ENCODE measurements around the gene GCAT.

DNA sequence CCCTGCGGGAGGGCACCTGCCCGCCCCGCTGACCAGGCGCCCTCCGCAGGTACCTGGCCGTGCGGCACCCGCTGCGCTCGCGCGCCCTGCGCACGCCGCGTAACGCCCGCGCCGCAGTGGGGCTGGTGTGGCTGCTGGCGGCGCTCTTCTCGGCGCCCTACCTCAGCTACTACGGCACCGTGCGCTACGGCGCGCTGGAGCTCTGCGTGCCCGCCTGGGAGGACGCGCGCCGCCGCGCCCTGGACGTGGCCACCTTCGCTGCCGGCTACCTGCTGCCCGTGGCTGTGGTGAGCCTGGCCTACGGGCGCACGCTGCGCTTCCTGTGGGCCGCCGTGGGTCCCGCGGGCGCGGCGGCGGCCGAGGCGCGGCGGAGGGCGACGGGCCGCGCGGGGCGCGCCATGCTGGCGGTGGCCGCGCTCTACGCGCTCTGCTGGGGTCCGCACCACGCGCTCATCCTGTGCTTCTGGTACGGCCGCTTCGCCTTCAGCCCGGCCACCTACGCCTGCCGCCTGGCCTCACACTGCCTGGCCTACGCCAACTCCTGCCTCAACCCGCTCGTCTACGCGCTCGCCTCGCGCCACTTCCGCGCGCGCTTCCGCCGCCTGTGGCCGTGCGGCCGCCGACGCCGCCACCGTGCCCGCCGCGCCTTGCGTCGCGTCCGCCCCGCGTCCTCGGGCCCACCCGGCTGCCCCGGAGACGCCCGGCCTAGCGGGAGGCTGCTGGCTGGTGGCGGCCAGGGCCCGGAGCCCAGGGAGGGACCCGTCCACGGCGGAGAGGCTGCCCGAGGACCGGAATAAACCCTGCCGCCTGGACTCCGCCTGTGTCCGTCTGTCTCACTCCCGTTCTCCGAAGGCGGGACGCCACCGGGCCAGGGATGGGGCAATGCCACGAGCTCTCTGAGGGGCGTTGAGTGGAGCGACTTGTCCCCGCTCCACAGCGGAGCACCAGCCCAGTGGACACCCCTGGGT is 17.2 kb downstream of the GCAT start:
- TF ChIP-seq HDGF (IDR thresholded peaks at IDR 0.05; ENCODE audit: borderline replicate concordance) (no peak), PKNOX1 (IDR thresholded peaks at IDR 0.05) (no peak), SP1 (IDR thresholded peaks at IDR 0.05) (no peak), ELF4 (IDR thresholded peaks at IDR 0.05) (no peak), SUZ12 (IDR thresholded peaks at IDR 0.05) (no peak), CTBP1 (IDR thresholded peaks at IDR 0.05; ENCODE audit: borderline replicate concordance) (no peak), FOXK2 (IDR thresholded peaks at IDR 0.05) (no peak)

Measured in HEK293T (cell line).